Measurements from ENCODE around the gene RANBP10.
"Not testable (repeated sequence)": the region's sequence is repeated elsewhere in the genome, so short reads cannot be mapped to it uniquely, and the experiment has no call there.

Gene RANBP10

GRCh38 chr16:67707790-67708189 lies 98.6 kb downstream of the RANBP10 start:
- no peak for DNase-seq

GRCh38 chr16:67707210-67707609 lies 99.2 kb downstream of the RANBP10 start:
- DNase-seq = no peak

- no peak for DNase-seq
Measured at GRCh38 chr16:67704110-67704509, 102.2 kb downstream of the RANBP10 start.

- no peak for DNase-seq
Measured at GRCh38 chr16:67703626-67704025, 102.7 kb downstream of the RANBP10 start.

GRCh38 chr16:67702130-67702529 lies 104.2 kb downstream of the RANBP10 start:
- DNase-seq = no peak

- no peak for DNase-seq
Measured at GRCh38 chr16:67701420-67701819, 104.9 kb downstream of the RANBP10 start.

GRCh38 chr16:67699265-67699664 lies 107.1 kb downstream of the RANBP10 start:
- no peak for DNase-seq

- no peak for DNase-seq
Measured at GRCh38 chr16:67697422-67698185, 108.8 kb downstream of the RANBP10 start.

GRCh38 chr16:67694611-67695010 lies 111.7 kb downstream of the RANBP10 start:
- DNase-seq = no peak

- not testable (repeated sequence) for DNase-seq
Measured at GRCh38 chr16:67693517-67694285, 112.7 kb downstream of the RANBP10 start.

- DNase-seq = no peak
Measured at GRCh38 chr16:67685388-67686112, 120.8 kb downstream of the RANBP10 start.

GRCh38 chr16:67683767-67684166 lies 122.6 kb downstream of the RANBP10 start:
- no peak for DNase-seq

GRCh38 chr16:67679935-67680897 lies 126.1 kb downstream of the RANBP10 start:
- DNase-seq = no peak

- no peak for DNase-seq
Measured at GRCh38 chr16:67678354-67679023, 127.9 kb downstream of the RANBP10 start.

- DNase-seq = no peak
Measured at GRCh38 chr16:67677712-67678111, 128.6 kb downstream of the RANBP10 start.

- no peak for DNase-seq
Measured at GRCh38 chr16:67676939-67677338, 129.4 kb downstream of the RANBP10 start.

- DNase-seq = no peak
Measured at GRCh38 chr16:67676516-67676915, 129.8 kb downstream of the RANBP10 start.

GRCh38 chr16:67675999-67676398 lies 130.4 kb downstream of the RANBP10 start:
- DNase-seq = no peak

- DNase-seq = no peak
Measured at GRCh38 chr16:67675579-67675935, 130.8 kb downstream of the RANBP10 start.

GRCh38 chr16:67674851-67675578 lies 131.3 kb downstream of the RANBP10 start:
- no peak for DNase-seq

Data from SHP77 treated with DMSO at 0.1 percent for 48 hours (cell line).